HFFc6 (cell line): ENCODE data around the gene GATAD2B. TPM values are rescaled to one million over a fixed set of nuclear protein-coding genes. Genes with fewer than 3 reads are reported as not detected.

Source experiments
- DNase-seq: peaks from one replicate; pipeline ENCODE4 v3.0.0-alpha.2; 2018
- H3K27ac Mint-ChIP-seq: 2 replicates; pipeline ENCODE4 v1.8.0; 2020; ENCODE audit warnings: mild to moderate bottlenecking, mixed read lengths
- H3K27me3 Mint-ChIP-seq: 2 replicates; pipeline ENCODE4 v1.8.0; 2021; ENCODE audit warnings: mild to moderate bottlenecking, moderate library complexity, mixed read lengths; ENCODE audit not compliant: insufficient read depth
- H3K36me3 Mint-ChIP-seq: 2 replicates; pipeline ENCODE4 v1.8.0; 2021; ENCODE audit warnings: low read depth, mixed read lengths
- H3K4me1 Mint-ChIP-seq: 2 replicates; pipeline ENCODE4 v1.8.0; 2020; ENCODE audit warnings: low read depth, mixed read lengths
- H3K4me3 Mint-ChIP-seq: 2 replicates; pipeline ENCODE4 v1.8.0; 2020; ENCODE audit warnings: mild to moderate bottlenecking, moderate library complexity, mixed read lengths
- H3K9me3 Mint-ChIP-seq: 2 replicates; pipeline ENCODE4 v1.8.0; 2020; ENCODE audit warnings: mild to moderate bottlenecking, mixed read lengths
- CTCF ChIP-seq: fragments of 200-600 bp; sonication (generic); IDR thresholded peaks from 2 replicates; pipeline ENCODE4 v1.5.0; 2021; ENCODE audit warnings: antibody characterized with exemption, mild to moderate bottlenecking
- total RNA-seq, 6 experiments: library from RNA; stranded (reverse); fragmentation: NEBNext Ultra II Directional; extraction: Animal tissue kit (Norgen Biotek cat#: 25700); gene quantifications; 2 replicates in 1 of 6; 3 replicates in 5 of 6; pipeline ENCODE4 v1.2.3, GENCODE V29; 2021

The GATAD2B gene
- total RNA-seq, 6 experiments from 2014 or later = 29.3 to 40.9 (median 38.4) TPM

- H3K4me3 Mint-ChIP-seq = no peak overlapping the region
- TF ChIP-seq CTCF = no peak
- H3K27me3 Mint-ChIP-seq = peaks cover 2% of the 10 kb centered on the region; the same call in 1 of the 2 replicates
- DNase-seq = no peak
- H3K36me3 Mint-ChIP-seq = peaks cover 47% of the 10 kb centered on the region
- no peaks in the 10 kb centered on the region for H3K9me3 Mint-ChIP-seq
- H3K4me1 Mint-ChIP-seq = no peaks in the 10 kb centered on the region
- H3K27ac Mint-ChIP-seq = no peak overlapping the region
Observed at GRCh38 chr1:153938996-153939395, 16.2 kb upstream of the GATAD2B start.

- no peak for TF ChIP-seq CTCF
- Mint-ChIP-seq H3K9me3 (no peaks in the 10 kb centered on the region), H3K4me1 (no peaks in the 10 kb centered on the region), H3K27me3 (peaks cover 2% of the 10 kb centered on the region; the same call in 1 of the 2 replicates), H3K27ac (no peak overlapping the region), H3K36me3 (peaks cover 47% of the 10 kb centered on the region), H3K4me3 (no peak overlapping the region)
- no peak for DNase-seq
Observed at GRCh38 chr1:153937331-153937730, 14.6 kb upstream of the GATAD2B start.

DNA sequence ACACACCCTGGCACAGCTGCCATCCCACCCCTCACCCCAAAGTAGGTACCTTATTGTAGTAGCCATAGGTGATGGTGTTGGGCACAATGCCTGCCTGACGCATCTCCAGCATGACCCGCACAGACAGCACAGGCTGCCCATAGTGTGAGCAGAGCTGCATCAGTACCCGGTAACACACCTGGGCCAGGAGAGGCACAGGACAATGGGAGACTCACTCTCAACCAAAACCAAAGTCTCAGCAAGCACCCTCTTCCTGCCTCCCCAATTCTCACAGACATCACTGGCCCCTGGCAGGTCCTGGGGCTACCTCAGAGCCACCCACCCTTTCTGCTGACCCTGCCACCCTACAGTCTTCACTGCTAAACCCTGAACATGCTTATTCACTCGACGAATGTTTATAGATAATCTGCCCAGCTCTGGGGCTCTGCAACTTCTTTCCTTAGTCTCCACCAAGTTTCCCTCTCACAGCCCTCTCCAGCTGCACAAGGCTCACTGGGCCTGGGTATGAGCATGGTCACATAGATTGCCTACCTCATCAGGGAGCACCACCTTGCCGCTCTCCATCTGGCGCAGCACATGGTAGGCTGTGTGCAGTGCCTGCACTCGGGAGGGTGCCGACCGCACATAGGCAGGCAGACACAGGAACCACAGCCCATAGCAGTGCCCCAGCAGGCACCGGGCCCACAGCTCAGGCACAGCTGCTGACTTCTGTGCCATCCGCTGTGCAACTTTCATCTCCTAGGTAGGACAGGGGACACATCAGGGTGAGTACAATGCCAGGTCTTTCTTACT, 13.4 kb upstream of the GATAD2B start:
- Mint-ChIP-seq H3K4me3 (no peak overlapping the region), H3K4me1 (no peaks in the 10 kb centered on the region), H3K27ac (no peak overlapping the region), H3K36me3 (peaks cover 47% of the 10 kb centered on the region), H3K27me3 (peaks cover 3% of the 10 kb centered on the region; the same call in 1 of the 2 replicates), H3K9me3 (no peaks in the 10 kb centered on the region)
- no peak for TF ChIP-seq CTCF
- DNase-seq = no peak

- Mint-ChIP-seq H3K36me3 (peaks cover 37% of the 10 kb centered on the region), H3K4me1 (no peaks in the 10 kb centered on the region), H3K27me3 (peaks cover 1% of the 10 kb centered on the region; the same call in 1 of the 2 replicates), H3K4me3 (no peak overlapping the region), H3K9me3 (no peaks in the 10 kb centered on the region), H3K27ac (no peak overlapping the region)
- no peak for DNase-seq
- no peak for TF ChIP-seq CTCF
Observed at GRCh38 chr1:153934746-153935145, 12.0 kb upstream of the GATAD2B start.

- H3K4me1 Mint-ChIP-seq = peaks cover 6% of the 10 kb centered on the region
- TF ChIP-seq CTCF = no peak
- no peaks in the 10 kb centered on the region for H3K9me3 Mint-ChIP-seq
- H3K36me3 Mint-ChIP-seq = peaks cover 31% of the 10 kb centered on the region
- H3K4me3 Mint-ChIP-seq = no peak overlapping the region
- H3K27me3 Mint-ChIP-seq = peaks cover 4% of the 10 kb centered on the region; the same call in 1 of the 2 replicates
- H3K27ac Mint-ChIP-seq = no peak overlapping the region
- no peak for DNase-seq
Observed at GRCh38 chr1:153933955-153934354, 11.2 kb upstream of the GATAD2B start.
